Endothelial cell of umbilical vein (primary cell): ENCODE measurements around the gene CD300H.

Source experiments
- CTCF ChIP-seq, 2 donors: IDR thresholded peaks; 1 replicate in 1 of 2; 2 replicates in 1 of 2; pipeline ENCODE4 v1.5.1; 2011; ENCODE audit warnings: low read length in 2 of 2, mild to moderate bottlenecking in 2 of 2, moderate library complexity in 2 of 2, control low read depth in 1 of 2, inconsistent platforms in 1 of 2, low read depth in 1 of 2; ENCODE audit not compliant: insufficient read depth in 1 of 2; ENCODE audit errors: extremely low read depth in 1 of 2
- EZH2 ChIP-seq: IDR thresholded peaks from 2 replicates; pipeline ENCODE4 v1.6.1; 2012; ENCODE audit warnings: borderline replicate concordance, low read depth, mild to moderate bottlenecking, moderate library complexity, low read length, inconsistent platforms; ENCODE audit not compliant: severe bottlenecking

GRCh38 chr17:74565126-74565525 lies 2.2 kb downstream of the CD300H start:
- TF ChIP-seq EZH2: no peak
- TF ChIP-seq CTCF (IDR thresholded peaks at IDR 0.05; ENCODE audit: extremely low read depth in 1 of 2, insufficient read depth in 1 of 2, low read depth in 1 of 2, low read length in 2 of 2): no peak
